Stimulated activated CD4-positive, alpha-beta T cell treated with anti-CD3 and anti-CD28 coated beads, Interleukin-2, amount 100 ng/mL, for 4 hours (primary cell): ENCODE data around the gene SELENOF.
A peak's percentile ranks its signal among the peaks of the same experiment; 100 is the strongest.

Experiments
- DNase-seq: peaks from one replicate; pipeline ENCODE4 v3.0.0-alpha.2; 2020; ENCODE audit warnings: low read depth

The SELENOF gene

GRCh38 chr1:86913896-86914600, at the start of gene SELENOF:
SELENOF (minus strand) TSS chr1:86914126; CDS start chr1:86914111, 15 bp downstream.
- DNase-seq: peak; percentile 99

GRCh38 chr1:86960548-86960947, 46.6 kb upstream of the SELENOF start:
- no peak for DNase-seq

DNA sequence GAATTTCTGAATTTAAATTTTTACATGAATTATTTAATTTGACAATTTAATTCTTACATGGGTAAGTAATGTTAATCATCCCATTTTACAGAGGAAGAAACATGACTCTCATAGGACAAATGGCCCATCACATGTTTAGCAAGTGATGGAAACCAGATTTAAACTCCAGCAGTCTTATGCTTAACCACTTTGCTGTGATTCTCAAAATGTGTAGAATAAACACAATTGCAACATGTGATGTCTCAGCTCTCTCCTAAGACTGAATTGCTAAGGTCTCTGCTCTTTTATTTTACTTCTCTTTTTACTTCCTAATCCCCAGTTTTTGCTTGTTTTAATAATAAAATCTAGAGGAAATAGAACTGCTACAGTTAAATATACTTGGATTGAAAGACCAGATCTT, 43.3 kb upstream of the SELENOF start:
- DNase-seq: no peak

- no peak for DNase-seq
These were observed 42.3 kb upstream of the SELENOF start for GRCh38 chr1:86956221-86956620.

DNA sequence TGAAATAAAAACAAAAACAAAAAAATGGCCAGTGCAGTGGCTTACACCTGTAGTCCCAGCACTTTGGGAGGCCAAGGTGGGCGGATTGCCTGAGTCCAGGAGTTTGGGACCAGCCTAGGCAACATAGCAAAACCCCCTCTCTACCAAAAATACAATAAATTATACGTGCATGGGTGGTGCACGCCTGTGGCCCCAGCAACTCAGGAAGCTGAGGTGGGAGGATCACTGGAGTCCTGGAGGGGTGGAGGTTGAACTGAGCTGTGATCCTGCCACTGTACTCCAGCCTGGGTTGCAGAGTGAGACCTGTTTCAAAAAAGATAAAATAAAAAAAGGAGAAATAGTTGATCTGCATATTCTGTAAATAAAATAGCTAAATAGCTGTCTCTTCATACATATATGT, 41.8 kb upstream of the SELENOF start:
- DNase-seq: no peak

DNA sequence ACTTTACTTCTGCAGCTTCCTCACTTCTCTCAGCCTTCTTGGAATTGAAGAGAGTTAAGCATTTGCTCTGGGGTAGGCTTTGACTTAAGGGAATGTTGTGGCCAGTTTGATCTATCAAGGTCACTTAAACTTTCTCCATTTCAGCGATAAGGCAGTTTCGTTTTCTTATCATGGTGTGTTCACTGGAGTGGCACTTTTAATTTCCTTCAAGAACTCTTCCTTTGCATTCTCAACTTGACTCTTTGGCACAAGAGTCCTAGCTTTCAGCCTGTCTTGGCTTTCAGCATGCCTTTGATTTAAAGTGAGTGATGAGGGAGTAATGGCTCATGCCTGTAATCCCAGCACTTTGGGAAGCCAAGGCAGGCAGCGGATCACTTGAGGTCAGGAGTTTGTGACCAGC, 39.2 kb upstream of the SELENOF start:
- DNase-seq: no peak

GRCh38 chr1:86951430-86951829, 37.5 kb upstream of the SELENOF start:
- DNase-seq: no peak

GRCh38 chr1:86950712-86951419, 36.9 kb upstream of the SELENOF start:
- DNase-seq: no peak

DNA sequence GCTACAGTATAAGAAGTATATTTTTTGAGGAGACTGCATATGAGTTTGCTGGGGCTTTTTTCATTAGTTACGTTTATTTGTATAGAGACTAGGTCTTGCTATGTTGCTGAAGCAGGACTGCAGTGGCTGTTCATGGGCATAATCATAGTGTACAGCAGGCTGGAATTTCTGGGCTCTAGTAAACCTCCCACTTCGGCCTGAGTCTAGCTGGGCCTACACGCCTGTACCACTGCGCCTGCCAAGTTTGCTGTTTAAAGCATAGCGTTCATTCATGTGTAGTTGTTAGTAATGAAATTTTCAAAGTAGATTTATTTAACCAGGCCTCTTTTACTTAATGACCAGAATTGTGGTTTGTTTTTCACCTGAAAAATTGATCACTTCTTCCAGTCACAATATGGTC, 34.3 kb upstream of the SELENOF start:
- DNase-seq: no peak

DNA sequence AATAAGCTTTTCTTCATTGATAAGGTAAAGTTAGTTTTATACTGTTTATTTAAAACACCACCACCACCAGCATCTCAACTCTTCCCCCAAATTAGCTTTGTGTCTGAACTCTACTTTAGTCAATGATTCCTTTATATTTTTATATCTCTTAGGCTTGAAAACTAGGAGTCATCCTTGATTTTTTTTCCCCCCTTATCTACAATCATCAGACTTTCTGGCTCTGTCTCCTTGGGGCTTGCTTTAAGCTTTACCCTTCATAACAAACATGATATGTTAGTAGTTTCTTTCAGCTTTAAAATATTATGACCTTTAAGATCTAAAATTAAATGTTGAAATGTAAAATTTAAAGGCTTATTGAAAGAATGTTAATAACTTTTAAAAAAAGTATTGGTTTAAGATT, 28.8 kb upstream of the SELENOF start:
- no peak for DNase-seq

DNA sequence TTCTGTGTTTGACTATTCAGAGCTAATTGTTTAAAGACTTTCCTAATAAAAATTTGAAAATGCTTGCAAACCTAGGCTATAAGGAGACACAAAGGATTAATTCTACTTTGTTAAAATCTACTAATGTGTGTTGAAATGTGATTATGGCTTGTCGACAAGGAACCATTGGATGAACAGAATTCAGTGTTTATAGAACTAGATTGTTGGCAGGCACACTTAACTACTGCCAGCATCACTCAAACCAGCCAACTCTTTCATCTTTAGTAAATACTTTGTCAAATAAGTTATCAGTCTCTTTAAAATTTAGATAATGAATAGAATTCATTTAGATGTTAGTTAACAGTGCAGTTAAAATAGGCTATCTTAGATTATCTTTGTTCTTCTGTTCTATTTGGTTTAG, 28.1 kb upstream of the SELENOF start:
- DNase-seq: no peak

- DNase-seq: no peak
These were observed 26.7 kb upstream of the SELENOF start for GRCh38 chr1:86940599-86940998.

- DNase-seq: no peak
These were observed 25.5 kb upstream of the SELENOF start for GRCh38 chr1:86939406-86939805.

DNA sequence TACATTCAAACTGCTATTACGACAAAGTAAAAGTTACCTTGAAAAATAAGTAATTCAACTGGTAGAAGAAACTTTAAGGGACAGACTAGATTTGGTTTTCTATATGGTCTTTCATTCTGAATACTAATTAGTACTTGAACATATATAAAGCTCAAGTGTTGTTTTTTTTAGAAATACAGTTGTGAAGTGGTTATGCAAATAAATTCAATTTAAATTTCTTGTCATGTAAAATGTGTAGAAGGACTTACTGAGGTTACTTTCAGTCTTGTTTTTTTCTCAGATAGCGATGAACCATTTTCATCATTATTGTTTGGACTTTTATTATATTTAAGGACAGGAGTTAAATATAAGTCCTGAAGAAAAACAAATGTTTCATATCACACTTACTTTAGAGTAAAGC, 24.9 kb upstream of the SELENOF start:
- DNase-seq: no peak

- DNase-seq: no peak
These were observed 24.5 kb upstream of the SELENOF start for GRCh38 chr1:86938450-86938849.

DNA sequence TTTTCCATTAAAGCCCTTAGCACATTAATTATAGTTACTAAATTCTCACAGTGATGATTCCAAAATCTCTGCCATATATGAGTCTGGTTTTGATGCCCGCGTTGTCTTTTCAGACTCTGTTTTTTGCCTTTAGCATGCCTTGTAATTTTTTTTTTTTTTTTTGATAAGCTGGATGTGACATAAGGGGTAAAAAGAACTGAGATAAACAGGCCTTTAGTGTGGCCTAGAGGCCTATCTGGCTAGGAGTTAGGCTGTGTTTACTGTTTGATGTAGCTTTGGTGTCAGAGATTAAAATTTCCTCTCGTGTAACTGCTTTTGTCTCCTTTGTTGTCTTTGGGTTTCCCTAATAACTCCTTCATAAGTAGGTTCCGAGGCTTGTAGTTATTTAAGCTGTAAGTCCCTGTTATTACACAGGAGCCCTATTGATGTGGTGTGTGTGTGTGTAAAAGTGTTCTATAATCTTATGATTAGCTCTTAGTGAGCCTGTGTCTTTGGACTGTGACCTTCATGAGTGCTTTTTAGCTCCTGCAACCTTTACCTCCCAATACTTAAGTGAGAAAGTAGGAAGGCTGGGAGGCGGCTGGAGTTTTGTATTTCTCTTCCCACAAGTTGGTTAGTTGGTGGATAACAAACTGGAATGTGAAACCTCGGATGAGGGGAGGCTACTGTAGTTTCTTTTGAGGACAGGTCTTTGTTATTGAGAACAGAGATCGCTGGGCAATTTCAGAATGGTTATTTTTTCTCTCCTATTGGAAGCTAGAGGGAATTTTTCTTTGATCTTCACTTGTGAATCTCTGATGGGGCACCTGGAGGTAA, 19.8 kb upstream of the SELENOF start:
- DNase-seq: no peak

DNA sequence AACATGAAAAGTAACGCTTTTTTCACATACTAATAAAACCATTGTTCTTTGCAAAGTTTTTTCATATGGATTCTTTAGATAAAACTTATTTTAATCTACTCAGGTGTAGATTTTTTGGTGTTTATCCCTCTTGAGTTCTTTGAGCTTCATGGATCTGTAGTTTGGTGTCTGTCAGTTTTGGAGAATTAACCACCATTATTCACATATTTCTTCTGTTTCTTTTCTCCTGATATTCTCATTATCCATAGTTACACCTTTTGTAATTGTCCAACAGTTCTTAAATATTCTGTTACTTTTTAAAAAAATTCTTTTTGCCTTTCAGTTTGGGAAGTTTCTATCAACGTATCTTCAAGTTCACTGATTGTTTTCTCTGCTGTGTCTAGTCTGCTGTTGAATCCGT, 19.1 kb upstream of the SELENOF start:
- no peak for DNase-seq

DNA sequence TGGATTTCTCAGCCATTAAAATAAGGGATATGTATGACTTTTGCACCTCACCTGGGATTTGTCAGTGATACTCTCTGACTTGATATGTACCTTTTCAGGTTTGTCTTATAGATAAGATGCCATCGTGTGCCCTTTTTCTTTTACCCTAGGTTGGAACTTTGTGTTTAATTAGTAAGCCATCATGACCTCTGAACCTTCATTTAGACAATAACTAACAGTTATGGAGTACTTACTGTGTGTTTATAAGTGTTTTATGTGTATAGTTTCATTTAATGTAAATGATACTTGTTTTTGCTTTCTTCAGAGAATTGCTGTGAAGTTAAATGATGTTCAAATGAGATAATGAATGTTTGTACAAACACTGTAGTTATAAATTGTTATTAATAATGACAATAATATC, 14.9 kb upstream of the SELENOF start:
- no peak for DNase-seq

GRCh38 chr1:86926883-86927282, 13.0 kb upstream of the SELENOF start:
- DNase-seq: no peak

GRCh38 chr1:86925742-86926141, 11.8 kb upstream of the SELENOF start:
- DNase-seq: no peak

DNA sequence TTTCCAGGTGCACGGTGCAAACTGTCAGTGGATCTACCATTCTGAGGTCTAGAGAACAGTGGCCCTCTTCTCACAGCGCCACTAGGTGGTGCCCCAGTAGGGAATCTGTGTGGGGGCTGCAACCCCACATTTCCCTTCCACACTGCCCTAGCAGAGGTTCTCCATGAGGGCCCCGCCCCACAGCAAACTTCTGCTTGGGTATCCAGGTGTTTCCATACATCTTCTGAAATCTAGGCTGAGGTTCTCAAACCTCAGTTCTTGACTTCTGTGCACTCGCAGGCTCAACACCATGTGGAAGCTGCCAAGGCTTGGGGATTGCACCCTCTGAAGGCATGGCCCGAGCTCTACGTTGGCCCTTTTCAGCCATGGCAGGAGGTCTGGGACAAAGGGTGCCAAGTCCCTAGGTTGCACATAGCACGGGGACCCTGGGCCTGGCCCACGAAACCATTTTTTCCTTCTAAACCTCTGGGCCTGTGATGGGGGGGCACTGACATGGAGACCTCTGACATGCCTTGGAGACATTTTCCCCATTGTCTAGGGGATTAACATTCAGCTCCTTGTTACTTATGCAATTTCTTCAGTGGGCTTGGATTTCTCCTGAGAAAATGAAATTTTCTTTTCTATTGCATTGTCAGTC, 10.5 kb upstream of the SELENOF start:
- DNase-seq: no peak

- DNase-seq: no peak
These were observed 8.5 kb upstream of the SELENOF start for GRCh38 chr1:86922445-86922844.

DNA sequence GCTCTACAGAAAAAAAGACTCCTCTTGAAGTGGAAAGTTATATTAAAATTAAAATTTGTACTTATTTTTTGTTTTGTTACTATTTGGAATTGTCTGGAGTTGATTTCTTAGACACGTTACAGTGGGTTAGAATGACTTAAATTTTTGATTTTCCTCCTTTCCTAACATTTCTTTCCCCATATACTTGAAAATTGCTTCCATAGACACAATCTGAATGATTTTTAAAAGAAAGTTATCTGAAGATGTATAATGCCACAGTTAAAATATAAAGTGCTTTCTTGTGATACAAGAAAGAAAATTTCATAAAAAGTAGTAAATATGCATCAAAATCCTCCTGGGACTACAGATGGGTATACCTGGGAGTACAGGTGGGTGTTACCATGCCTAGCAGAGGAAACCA, 2.8 kb upstream of the SELENOF start:
- no peak for DNase-seq
